D721Med (cell line): ENCODE data around the gene FAM83G.

Experiments
- DNase-seq: peaks from one replicate; pipeline ENCODE4 v3.0.0; 2011; ENCODE audit warnings: low spot score; ENCODE audit not compliant: insufficient read length
- FAIRE-seq: peaks from 2 replicates; lab custom pipeline; 2011; peaks lifted over from hg19 to GRCh38; lab: Jason Lieb, UNC
- CTCF ChIP-seq: IDR thresholded peaks from 2 replicates; pipeline ENCODE4 v1.5.1; 2012; ENCODE audit warnings: mild to moderate bottlenecking, control low read depth; ENCODE audit not compliant: insufficient read depth; ENCODE audit errors: missing control alignments

FAM83G gene

DNA sequence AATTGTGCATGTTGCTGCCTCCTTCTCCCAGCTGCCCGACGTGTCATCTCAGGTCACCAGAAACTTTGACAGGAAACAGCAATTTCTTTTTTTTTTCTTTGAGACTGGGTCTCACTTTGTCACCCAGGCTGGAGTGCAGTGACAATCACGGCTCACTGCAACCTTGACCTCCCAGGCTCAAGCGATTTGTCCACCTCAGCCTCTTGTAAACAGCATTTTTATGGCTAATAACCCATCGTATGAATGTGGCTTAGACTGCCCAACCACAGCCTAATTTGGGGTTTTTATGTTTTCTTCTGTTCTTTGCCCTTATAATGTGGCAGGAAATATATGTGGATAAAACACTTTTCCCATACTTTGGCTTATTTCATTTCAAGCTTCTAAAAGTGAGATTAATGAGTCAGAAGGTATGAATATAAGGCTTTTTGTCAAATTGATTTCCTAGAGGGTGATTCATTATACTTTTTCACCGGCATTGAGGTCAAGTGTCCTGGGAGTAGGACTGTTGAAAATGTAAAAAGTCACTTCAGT lies 83.6 kb downstream of the FAM83G start:
- no peak for DNase-seq
- TF ChIP-seq CTCF, result no peak
- FAIRE-seq, result no peak

DNA sequence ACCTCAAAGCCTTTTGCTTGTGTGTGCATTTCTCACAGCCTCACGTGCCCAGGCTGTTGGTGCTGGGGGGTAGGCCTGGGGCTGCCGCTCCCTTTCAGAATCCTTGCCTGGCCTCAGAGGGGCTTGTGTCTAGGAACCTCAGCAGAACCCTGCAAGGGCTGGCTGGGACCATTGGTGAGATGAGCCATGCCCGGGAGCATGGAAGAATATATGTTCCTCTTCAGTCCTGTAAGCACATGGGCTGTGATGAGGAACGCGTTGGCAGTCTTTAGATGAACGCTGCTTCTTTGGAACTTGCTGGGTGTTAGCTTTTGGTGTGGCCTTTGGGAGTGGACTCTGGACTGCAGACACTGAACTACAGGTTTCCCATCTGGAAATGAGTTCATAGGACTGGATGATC lies 84.6 kb downstream of the FAM83G start:
- no peak for DNase-seq
- FAIRE-seq, result no peak
- TF ChIP-seq CTCF, result no peak
